Fibroblast of skin of right biceps (primary cell): Measurements from ENCODE around the gene COL18A1.
"Not testable (repeated sequence)": the region's sequence is repeated elsewhere in the genome, so short reads cannot be mapped to it uniquely, and the experiment has no call there.

Experiments
- DNase-seq: peaks from one replicate; pipeline ENCODE4 v3.0.0-alpha.2; 2013

The COL18A1 gene

GRCh38 chr21:45496968-45497845, 92.2 kb downstream of the COL18A1 start:
- DNase-seq: no peak

GRCh38 chr21:45497846-45498645, 93.1 kb downstream of the COL18A1 start:
- DNase-seq: no peak

DNA sequence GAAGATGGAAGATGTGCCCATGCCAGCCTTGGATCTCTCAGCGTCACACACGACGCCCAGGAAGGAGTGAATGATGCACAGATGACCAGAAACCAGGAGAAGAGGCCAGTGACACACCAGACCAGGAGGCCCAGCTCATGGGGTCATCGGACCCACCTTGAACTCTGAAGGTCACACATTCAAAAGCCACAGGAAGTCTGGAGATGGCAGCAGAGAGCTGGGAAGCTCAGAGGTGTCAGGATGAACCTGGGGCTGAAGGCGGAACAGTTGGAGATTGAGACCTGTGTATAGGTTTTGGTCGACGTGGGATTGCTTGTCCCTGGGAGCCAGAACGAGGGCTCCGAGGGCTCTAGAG, 93.7 kb downstream of the COL18A1 start:
- no peak for DNase-seq

DNA sequence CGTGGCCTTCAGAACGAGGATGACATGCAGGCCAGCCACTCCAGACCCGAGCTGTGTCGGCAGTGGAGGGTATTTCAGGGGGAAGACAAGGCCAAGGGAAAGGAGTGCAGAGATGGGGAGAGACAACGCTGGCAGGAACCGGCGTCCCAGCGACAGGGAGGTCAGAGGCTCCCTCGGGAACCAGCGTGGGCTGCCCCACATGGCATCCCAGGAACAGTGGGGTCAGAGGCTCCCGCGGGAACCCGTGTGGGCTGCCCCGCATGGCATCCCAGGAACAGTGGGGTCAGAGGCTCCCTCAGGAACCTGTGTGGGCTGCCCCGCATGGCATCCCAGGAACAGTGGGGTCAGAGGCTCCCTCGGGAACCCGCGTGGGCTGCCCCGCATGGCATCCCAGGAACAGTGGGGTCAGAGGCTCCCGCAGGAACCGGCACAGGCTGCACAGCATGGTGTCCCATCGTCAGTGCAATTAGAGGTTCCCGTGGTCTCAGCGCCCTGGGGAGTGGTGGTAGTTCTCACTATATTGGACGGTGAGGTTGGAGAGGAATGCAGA, 94.3 kb downstream of the COL18A1 start:
- DNase-seq: no peak

DNA sequence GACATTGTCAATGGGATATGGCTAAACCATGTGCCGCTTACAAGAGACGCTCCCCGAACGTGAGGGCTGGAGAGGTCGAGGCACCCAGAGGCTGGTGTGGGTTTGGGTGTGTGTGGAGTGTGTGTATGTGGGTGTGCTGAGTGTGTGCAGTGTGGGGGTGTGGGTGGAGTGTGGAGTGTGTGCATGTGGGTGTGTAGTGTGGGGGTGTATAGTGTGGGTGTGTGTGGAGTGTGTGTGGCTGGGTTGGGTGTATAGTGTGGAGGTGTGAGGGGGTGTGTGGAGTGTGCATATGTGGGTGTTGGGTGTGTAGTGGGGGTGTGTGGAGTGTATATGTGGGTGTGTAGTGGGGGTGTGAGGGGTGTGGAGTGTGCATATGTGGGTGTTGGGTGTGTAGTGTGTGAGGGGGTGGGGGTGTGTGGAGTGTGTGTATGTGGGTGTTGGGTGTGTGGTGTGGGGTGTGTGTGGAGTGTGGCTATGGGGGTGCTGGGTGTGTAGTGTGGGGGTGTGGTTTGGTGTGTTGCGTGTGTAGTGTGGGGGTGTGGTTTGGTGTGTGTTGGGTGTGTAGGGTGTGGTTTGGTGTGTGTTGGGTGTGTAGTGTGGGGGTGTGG, 95.1 kb downstream of the COL18A1 start:
- DNase-seq: no peak

DNA sequence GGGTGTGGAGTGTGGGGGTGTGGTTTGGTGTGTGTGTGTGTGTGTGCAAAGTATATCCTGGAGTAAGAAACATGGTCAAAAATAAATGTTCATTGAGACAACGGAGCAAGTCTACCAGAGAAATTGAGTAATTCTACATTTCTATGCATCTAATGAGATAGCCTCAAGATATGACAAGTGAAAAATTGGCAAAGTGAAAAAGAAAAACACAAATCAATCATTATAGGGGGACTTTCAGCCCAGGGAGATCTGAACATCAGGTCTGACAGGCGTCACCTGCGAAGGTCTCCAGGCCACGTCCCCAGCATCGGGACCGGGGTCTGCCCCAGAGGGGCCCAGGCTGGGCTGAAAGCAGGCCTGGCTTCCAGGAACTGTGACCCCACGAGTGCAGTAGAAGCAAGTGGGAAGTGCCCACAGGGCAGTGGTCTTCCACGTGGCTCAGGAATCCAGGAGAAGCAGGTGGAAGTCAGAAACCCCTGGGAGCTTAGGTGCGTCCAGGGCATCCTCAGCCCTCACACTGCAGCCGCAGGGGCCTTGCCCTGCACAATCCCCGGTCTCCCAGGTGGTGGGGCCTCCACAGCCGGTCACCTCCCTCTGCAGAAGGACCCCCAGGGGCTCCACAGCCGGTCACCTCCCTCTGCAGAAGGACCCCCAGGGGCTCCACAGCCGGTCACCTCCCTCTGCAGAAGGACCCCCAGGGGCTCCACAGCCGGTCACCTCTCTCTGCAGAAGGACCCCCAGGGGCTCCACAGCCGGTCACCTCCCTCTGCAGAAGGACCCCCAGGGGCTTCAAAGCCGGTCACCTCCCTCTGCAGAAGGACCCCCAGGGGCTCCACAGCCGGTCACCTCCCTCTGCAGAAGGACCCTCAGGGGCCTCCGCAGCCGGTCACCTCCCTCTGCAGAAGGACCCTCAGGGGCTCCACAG, 96.4 kb downstream of the COL18A1 start:
- DNase-seq: not testable (repeated sequence)

GRCh38 chr21:45502006-45502345, 97.0 kb downstream of the COL18A1 start:
- DNase-seq: no peak

- no peak for DNase-seq
These were observed 97.6 kb downstream of the COL18A1 start for GRCh38 chr21:45502600-45502999.

DNA sequence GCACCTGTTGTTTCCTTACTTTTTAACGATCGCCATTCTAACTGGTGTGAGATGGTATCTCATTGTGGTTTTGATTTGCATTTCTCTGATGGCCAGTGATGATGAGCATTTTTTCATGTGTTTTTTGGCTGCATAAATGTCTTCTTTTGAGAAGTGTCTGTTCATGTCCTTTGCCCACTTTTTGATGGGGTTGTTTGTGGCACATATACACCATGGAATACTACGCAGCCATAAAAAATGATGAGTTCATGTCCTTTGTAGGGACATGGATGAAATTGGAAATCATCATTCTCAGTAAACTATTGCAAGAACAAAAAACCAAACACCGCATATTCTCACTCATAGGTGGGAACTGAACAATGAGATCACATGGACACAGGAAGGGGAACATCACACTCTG, 98.3 kb downstream of the COL18A1 start:
- not testable (repeated sequence) for DNase-seq

DNA sequence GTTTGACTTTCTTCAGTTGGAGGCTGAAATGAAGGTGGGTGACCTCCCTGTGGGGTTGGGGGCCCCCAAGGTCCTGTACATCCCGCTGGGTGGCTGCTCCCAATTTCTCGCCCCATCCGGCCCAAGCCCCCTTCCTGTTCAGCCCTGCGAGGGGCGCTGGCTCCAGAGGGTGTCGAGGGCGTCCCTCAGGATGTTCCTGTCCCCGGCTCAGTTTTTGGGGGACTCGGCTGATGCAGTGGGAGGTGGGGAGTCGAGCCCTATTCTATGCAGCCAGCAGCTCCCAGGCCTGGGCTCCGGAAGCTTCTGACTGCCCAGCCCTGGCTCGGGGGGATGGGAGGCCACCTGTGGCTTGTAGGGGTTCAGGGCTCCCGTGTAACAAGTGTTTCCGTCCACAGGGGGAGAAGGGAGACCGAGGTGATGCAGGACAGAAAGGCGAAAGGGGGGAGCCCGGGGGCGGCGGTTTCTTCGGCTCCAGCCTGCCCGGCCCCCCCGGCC, 99.1 kb downstream of the COL18A1 start:
- DNase-seq: no peak

DNA sequence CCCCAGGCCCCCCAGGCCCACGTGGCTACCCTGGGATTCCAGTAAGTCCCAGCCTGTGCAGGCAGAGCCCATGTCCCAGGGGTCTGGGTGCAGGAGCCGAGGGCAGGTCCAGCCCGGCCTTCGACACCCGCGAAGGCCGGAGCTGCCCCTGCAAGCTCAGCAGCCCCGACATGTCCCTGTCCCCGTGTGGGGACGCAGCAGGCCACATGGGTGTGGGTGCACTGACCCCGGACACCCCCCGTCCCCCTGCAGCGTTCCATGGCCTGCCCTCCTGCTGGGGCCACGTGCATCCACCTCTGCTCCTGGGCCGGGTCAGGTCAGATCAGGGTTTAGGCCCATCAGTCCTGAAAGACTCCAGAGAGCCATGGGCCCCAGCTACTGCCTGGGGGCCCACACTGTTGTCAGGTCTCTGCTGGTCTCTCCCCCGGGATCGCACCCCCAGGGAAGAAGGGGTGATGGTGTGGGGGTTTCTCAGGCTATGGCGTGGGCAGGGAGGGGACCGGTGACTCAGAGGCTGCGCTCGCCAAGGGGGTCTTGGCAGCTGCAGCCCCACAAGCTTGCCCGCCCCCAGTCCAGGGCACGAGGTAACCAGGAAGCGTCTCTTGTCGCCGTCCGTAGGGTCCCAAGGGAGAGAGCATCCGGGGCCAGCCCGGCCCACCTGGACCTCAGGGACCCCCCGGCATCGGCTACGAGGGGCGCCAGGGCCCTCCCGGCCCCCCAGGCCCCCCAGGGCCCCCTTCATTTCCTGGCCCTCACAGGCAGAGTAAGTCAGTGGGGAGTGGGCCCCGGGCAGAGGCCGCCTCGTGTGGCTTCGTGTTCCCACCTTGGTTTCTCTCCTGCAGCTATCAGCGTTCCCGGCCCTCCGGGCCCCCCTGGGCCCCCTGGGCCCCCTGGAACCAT, 99.8 kb downstream of the COL18A1 start:
- DNase-seq: no peak

DNA sequence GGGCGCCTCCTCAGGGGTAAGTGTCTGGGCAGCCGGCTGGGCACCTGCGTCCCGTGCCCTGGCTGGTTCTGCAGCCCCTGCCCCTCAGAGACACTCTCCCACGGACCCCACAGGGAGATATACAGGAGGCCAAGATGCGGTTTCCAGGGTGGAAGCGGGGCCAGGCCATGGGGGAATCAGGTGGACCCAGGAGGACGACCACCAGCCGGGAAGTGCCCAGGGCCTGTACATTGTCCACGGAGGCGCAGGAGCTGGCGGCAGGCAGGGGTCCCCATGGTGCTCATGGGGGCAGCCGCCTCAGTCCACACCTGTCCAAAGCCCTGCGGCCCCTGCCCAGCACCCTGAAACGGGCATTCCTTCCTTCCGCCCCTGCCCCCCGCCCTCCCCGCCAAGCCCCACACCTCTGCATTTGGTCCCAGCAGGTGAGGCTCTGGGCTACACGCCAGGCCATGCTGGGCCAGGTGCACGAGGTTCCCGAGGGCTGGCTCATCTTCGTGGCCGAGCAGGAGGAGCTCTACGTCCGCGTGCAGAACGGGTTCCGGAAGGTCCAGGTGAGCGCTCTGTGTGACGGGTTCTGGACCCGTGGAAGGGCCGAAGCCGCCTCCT, 100.6 kb downstream of the COL18A1 start:
- DNase-seq: no peak

GRCh38 chr21:45506241-45506817, 101.4 kb downstream of the COL18A1 start:
- no peak for DNase-seq

GRCh38 chr21:45506836-45507522, 102.0 kb downstream of the COL18A1 start:
- DNase-seq: no peak

GRCh38 chr21:45507523-45507875, 102.5 kb downstream of the COL18A1 start:
- no peak for DNase-seq

- no peak for DNase-seq
These were observed 103.0 kb downstream of the COL18A1 start for GRCh38 chr21:45507888-45508508.

GRCh38 chr21:45508607-45509565, 103.9 kb downstream of the COL18A1 start:
- DNase-seq: peak; percentile 8
